Lung microvascular endothelial cell (primary cell): ENCODE data around the gene GPR87. TPM values are rescaled to one million over a fixed set of nuclear protein-coding genes. Genes with fewer than 3 reads are reported as not detected.

Experiments
- total RNA-seq: library from RNA; depleted of rRNA; stranded (reverse); fragments of >200 nt; gene quantifications from 2 replicates; pipeline ENCODE4 v1.2.1, GENCODE V29; 2014

Gene GPR87
- total RNA-seq, 1 donor from 2014 or later = not detected

Other genes with a start within 250 kb of the GPR87 start
- gene MED12L, start 231.2 kb downstream of the GPR87 start, total RNA-seq = under 0.01 TPM in 1 of 2 replicates, not detected in the other
- gene GPR171, start 113.6 kb downstream of the GPR87 start, total RNA-seq = not detected in 2 replicates
- gene P2RY14, start 38.3 kb downstream of the GPR87 start, total RNA-seq = not detected in 2 replicates
- gene P2RY13, start 12.7 kb upstream of the GPR87 start, total RNA-seq = not detected in 2 replicates
- not detected in 2 replicates for gene P2RY12, start 67.9 kb upstream of the GPR87 start, total RNA-seq
- not detected in 2 replicates for gene IGSF10, start 144.2 kb upstream of the GPR87 start, total RNA-seq